ENCODE data around the gene CORO7. TPM values are rescaled to one million over a fixed set of nuclear protein-coding genes. Genes with fewer than 3 reads are reported as not detected.

The CORO7 gene
- polyA plus RNA-seq, 1 experiment, result 13.8 TPM

DNA sequence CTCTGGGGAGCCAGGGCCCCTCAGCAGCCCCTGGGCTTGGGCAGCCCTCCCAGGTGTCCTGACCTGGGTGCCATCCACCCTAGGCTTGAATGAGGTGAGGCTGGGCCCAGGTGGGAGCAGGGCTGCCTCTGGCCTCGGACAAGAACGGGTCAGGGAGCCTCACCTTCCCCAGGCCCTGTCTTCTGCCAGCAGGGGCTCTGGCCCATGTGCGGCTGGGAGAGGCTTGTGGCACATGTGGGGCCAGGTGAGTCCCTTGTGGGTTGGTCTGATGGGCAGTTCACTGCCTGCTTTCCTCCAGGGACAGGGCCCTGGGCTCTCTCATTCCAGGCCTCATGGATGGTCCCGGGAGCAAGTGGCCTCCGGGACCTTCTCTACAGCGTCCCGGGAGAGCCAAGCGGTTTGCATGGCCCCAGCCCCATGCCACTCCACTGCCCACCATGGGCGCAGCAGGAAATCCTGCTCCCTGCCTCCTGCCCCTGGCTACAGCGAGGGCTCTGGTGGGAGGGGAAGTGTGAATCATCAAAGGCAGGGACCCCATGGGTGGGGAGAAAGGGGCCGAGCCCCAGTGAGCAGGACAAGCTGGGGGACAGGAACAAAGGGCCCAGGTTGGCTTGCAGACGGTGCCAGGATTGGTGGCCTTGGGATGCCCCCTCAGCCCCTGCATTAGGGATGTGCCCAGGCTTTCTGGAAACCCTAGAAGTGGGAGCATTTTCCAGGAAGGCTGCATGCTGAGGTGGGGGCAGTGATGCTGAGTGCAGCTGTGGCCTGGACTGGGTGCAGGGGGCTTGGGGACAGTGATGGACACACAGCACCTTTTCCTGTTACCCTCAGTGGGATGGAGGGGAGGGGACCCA, 32.6 kb downstream of the CORO7 start:
- no peak for DNase-seq (ENCODE audit: low read depth)
- peaks cover 40% of the 10 kb centered on the region for H3K36me3 ChIP-seq (ENCODE audit: control insufficient read depth, insufficient read depth, low read length)
- POLR2A ChIA-PET, result no interaction called here
- no peak overlapping the region for H3K4me3 ChIP-seq (ENCODE audit: low read depth, low read length)
- H3K27me3 ChIP-seq (ENCODE audit: control insufficient read depth, insufficient read depth, low read length), result no peaks in the 10 kb centered on the region
- TF ChIP-seq, protein P1, sequence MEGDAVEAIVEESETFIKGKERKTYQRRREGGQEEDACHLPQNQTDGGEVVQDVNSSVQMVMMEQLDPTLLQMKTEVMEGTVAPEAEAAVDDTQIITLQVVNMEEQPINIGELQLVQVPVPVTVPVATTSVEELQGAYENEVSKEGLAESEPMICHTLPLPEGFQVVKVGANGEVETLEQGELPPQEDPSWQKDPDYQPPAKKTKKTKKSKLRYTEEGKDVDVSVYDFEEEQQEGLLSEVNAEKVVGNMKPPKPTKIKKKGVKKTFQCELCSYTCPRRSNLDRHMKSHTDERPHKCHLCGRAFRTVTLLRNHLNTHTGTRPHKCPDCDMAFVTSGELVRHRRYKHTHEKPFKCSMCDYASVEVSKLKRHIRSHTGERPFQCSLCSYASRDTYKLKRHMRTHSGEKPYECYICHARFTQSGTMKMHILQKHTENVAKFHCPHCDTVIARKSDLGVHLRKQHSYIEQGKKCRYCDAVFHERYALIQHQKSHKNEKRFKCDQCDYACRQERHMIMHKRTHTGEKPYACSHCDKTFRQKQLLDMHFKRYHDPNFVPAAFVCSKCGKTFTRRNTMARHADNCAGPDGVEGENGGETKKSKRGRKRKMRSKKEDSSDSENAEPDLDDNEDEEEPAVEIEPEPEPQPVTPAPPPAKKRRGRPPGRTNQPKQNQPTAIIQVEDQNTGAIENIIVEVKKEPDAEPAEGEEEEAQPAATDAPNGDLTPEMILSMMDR (IDR thresholded peaks at IDR 0.05; ENCODE audit: insufficient read depth, low read depth, low read length), result no peak
- CTCF ChIA-PET, result interaction anchor here (8.1 kb wide), 1 partner anchor 19 kb away, joined by 48 read pairs; no protein-coding TSS in a partner anchor

DNA sequence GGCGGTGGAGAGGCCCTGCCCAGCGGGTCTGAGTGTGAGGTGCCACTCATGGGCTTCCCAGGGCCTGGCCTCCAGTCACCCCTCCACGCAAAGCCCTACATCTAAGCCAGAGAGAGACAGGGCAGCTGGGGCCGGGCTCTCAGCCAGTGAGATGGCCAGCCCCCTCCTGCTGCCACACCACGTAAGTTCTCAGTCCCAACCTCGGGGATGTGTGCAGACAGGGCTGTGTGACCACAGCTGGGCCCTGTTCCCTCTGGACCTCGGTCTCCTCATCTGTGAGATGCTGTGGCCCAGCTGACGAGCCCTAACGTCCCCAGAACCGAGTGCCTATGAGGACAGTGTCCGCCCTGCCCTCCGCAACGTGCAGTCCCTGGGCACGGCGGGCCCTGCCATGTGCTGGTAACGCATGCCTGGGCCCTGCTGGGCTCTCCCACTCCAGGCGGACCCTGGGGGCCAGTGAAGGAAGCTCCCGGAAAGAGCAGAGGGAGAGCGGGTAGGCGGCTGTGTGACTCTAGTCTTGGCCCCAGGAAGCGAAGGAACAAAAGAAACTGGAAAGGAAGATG, 33.5 kb downstream of the CORO7 start:
- CTCF ChIA-PET, result interaction anchor here (8.1 kb wide), 1 partner anchor 20 kb away, joined by 48 read pairs; no protein-coding TSS in a partner anchor
- no peaks in the 10 kb centered on the region for H3K27me3 ChIP-seq (ENCODE audit: control insufficient read depth, insufficient read depth, low read length)

DNA sequence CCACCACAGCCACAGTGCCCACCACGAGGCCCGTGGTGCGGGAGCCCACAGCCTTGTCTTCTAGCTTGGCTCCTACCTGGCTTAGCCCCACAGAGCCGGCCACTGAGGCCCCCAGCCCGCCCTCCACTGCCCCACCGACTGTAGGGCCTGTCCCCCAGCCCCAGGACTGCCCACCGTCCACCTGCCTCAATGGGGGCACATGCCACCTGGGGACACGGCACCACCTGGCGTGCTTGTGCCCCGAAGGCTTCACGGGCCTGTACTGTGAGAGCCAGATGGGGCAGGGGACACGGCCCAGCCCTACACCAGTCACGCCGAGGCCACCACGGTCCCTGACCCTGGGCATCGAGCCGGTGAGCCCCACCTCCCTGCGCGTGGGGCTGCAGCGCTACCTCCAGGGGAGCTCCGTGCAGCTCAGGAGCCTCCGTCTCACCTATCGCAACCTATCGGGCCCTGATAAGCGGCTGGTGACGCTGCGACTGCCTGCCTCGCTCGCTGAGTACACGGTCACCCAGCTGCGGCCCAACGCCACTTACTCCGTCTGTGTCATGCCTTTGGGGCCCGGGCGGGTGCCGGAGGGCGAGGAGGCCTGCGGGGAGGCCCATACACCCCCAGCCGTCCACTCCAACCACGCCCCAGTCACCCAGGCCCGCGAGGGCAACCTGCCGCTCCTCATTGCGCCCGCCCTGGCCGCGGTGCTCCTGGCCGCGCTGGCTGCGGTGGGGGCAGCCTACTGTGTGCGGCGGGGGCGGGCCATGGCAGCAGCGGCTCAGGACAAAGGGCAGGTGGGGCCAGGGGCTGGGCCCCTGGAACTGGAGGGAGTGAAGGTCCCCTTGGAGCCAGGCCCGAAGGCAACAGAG, 34.2 kb downstream of the CORO7 start:
- Histone ChIP-seq H3K27me3 (ENCODE audit: control insufficient read depth, insufficient read depth, low read length) (no peaks in the 10 kb centered on the region), H3K4me3 (ENCODE audit: low read depth, low read length) (no peak overlapping the region), H3K36me3 (ENCODE audit: control insufficient read depth, insufficient read depth, low read length) (peaks cover 54% of the 10 kb centered on the region)
- ChIA-PET POLR2A (no interaction called here), CTCF (interaction anchor here (8.1 kb wide), 1 partner anchor 21 kb away, joined by 48 read pairs; no protein-coding TSS in a partner anchor)
- TF ChIP-seq, protein P1 (IDR thresholded peaks at IDR 0.05; ENCODE audit: insufficient read depth, low read depth, low read length), result no peak
- DNase-seq (ENCODE audit: low read depth), result no peak

More for the DNA sequence above, 33.5 kb downstream of the CORO7 start:
- no peak overlapping the region for H3K4me3 ChIP-seq (ENCODE audit: low read depth, low read length)
- TF ChIP-seq, protein P1 (IDR thresholded peaks at IDR 0.05; ENCODE audit: insufficient read depth, low read depth, low read length), result no peak
- no peak for DNase-seq (ENCODE audit: low read depth)
- POLR2A ChIA-PET, result no interaction called here
- H3K36me3 ChIP-seq (ENCODE audit: control insufficient read depth, insufficient read depth, low read length), result peaks cover 49% of the 10 kb centered on the region

DNA sequence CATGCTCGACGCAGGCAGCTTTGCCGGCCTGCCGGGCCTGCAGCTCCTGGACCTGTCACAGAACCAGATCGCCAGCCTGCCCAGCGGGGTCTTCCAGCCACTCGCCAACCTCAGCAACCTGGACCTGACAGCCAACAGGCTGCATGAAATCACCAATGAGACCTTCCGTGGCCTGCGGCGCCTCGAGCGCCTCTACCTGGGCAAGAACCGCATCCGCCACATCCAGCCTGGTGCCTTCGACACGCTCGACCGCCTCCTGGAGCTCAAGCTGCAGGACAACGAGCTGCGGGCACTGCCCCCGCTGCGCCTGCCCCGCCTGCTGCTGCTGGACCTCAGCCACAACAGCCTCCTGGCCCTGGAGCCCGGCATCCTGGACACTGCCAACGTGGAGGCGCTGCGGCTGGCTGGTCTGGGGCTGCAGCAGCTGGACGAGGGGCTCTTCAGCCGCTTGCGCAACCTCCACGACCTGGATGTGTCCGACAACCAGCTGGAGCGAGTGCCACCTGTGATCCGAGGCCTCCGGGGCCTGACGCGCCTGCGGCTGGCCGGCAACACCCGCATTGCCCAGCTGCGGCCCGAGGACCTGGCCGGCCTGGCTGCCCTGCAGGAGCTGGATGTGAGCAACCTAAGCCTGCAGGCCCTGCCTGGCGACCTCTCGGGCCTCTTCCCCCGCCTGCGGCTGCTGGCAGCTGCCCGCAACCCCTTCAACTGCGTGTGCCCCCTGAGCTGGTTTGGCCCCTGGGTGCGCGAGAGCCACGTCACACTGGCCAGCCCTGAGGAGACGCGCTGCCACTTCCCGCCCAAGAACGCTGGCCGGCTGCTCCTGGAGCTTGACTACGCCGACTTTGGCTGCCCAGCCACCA, 35.1 kb downstream of the CORO7 start:
- Histone ChIP-seq H3K27me3 (ENCODE audit: control insufficient read depth, insufficient read depth, low read length) (no peaks in the 10 kb centered on the region), H3K4me3 (ENCODE audit: low read depth, low read length) (no peak overlapping the region), H3K36me3 (ENCODE audit: control insufficient read depth, insufficient read depth, low read length) (peaks cover 56% of the 10 kb centered on the region)
- ChIA-PET POLR2A (no interaction called here), CTCF (interaction anchor here (1.6 to 8.1 kb wide), 2 partner anchors 20 to 21 kb away, joined by 5 to 48 read pairs; no protein-coding TSS in a partner anchor)
- TF ChIP-seq, protein P1 (IDR thresholded peaks at IDR 0.05; ENCODE audit: insufficient read depth, low read depth, low read length), result no peak
- DNase-seq (ENCODE audit: low read depth), result no peak
